ENCODE measurements around the gene ZFR2.
A peak's percentile ranks its signal among the peaks of the same experiment; 100 is the strongest.
"Not testable (repeated sequence)": the region's sequence is repeated elsewhere in the genome, so short reads cannot be mapped to it uniquely, and the experiment has no call there.

Gene ZFR2

GRCh38 chr19:3868770-3869456 is at the start of gene ZFR2:
TSS of gene ZFR2 (minus strand) at chr19:3869038. CDS start at chr19:3869017, 21 bp downstream.
- no peak for DNase-seq

- DNase-seq: no peak
Observed at GRCh38 chr19:3916033-3916432, 47.2 kb upstream of the ZFR2 start.

GRCh38 chr19:3914199-3914598 is 45.4 kb upstream of the ZFR2 start:
- DNase-seq: no peak

- no peak for DNase-seq
Observed at GRCh38 chr19:3910105-3910504, 41.3 kb upstream of the ZFR2 start.

GRCh38 chr19:3908266-3909054 is 39.6 kb upstream of the ZFR2 start:
- no peak for DNase-seq

GRCh38 chr19:3907626-3908265 is 38.9 kb upstream of the ZFR2 start:
- DNase-seq: no peak

- DNase-seq: no peak
Observed at GRCh38 chr19:3904233-3904632, 35.4 kb upstream of the ZFR2 start.

GRCh38 chr19:3902317-3902973 is 33.6 kb upstream of the ZFR2 start:
- no peak for DNase-seq

- no peak for DNase-seq
Observed at GRCh38 chr19:3899531-3900294, 30.9 kb upstream of the ZFR2 start.

GRCh38 chr19:3898426-3898825 is 29.6 kb upstream of the ZFR2 start:
- DNase-seq: no peak

- no peak for DNase-seq
Observed at GRCh38 chr19:3897936-3898335, 29.1 kb upstream of the ZFR2 start.

- DNase-seq: no peak
Observed at GRCh38 chr19:3895788-3896187, 26.9 kb upstream of the ZFR2 start.

- not testable (repeated sequence) for DNase-seq
Observed at GRCh38 chr19:3894959-3895358, 26.1 kb upstream of the ZFR2 start.

- no peak for DNase-seq
Observed at GRCh38 chr19:3893509-3894179, 24.8 kb upstream of the ZFR2 start.

- no peak for DNase-seq
Observed at GRCh38 chr19:3890591-3890990, 21.8 kb upstream of the ZFR2 start.

GRCh38 chr19:3882041-3882384 is 13.2 kb upstream of the ZFR2 start:
- DNase-seq: no peak

- DNase-seq: peak; percentile 46
Observed at GRCh38 chr19:3881272-3882040, 12.6 kb upstream of the ZFR2 start.

- peak; percentile 88 for DNase-seq
Observed at GRCh38 chr19:3880471-3881271, 11.8 kb upstream of the ZFR2 start, which contains the start of gene ATCAY. TSS of gene ATCAY (plus strand) at chr19:3880685. CDS start at chr19:3885768, 5,083 bp downstream.

GRCh38 chr19:3879656-3880055 is 10.8 kb upstream of the ZFR2 start:
- DNase-seq: no peak

- DNase-seq: not testable (repeated sequence)
Observed at GRCh38 chr19:3874695-3875094, 5.9 kb upstream of the ZFR2 start.

All from NCI-H1105 treated with DMSO at 0.1 percent for 48 hours (cell line).